Upper lobe of right lung (tissue), 1 donor: ENCODE measurements around the gene IRF2BP1. TPM values are rescaled to one million over a fixed set of nuclear protein-coding genes. Genes with fewer than 3 reads are reported as not detected.

Experiments used
- ATAC-seq: fragments of 200-7000 bp; cut with Tn5 transposase; one replicate; pipeline ENCODE4 v1.9.1; 2020; ENCODE audit warnings: mild to moderate bottlenecking, moderate library complexity
- DNase-seq: peaks from one replicate; pipeline ENCODE4 v3.0.0-alpha.2; 2020
- H3K27ac ChIP-seq: fragments of 200-600 bp; one replicate; pipeline ENCODE4 v1.8.0; 2022
- H3K27me3 ChIP-seq: fragments of 200-600 bp; one replicate; pipeline ENCODE4 v1.8.0; 2022; ENCODE audit warnings: mild to moderate bottlenecking
- H3K36me3 ChIP-seq: fragments of 200-600 bp; one replicate; pipeline ENCODE4 v1.8.0; 2022
- H3K4me1 ChIP-seq: fragments of 200-600 bp; one replicate; pipeline ENCODE4 v1.8.0; 2022
- H3K4me3 ChIP-seq: fragments of 200-600 bp; one replicate; pipeline ENCODE4 v1.8.0; 2022; ENCODE audit warnings: mild to moderate bottlenecking
- H3K9me3 ChIP-seq: fragments of 200-600 bp; one replicate; pipeline ENCODE4 v1.8.0; 2022
- intact Hi-C: fragments of 100-400 bp; cut with DNase I; formaldehyde crosslinking; loops from one replicate; pipeline ENCODE4 v1.11.0; 2022
- long read RNA-seq: library from polyadenylated mRNA; unstranded; transcript quantifications from one replicate; pipeline ENCODE4 v2.0.0, GENCODE V29; 2021
- total RNA-seq: library from RNA; stranded (reverse); fragmentation: NEBNext Ultra II Directional; extraction: Animal tissue kit (Norgen Biotek cat#: 25700); gene quantifications from one replicate; pipeline ENCODE4 v1.2.1, GENCODE V29; 2021
- TF ChIP-seq, protein P1 (sequence below): fragments of 200-600 bp; IDR thresholded peaks from one replicate; pipeline ENCODE4 v1.8.0; 2022; ENCODE audit warnings: antibody characterized with exemption
- donor health status: DM: no; HTN: yes; CAD: no; lungs with severe emphysema.

The IRF2BP1 gene
- total RNA-seq: 25.0 TPM
- long read RNA-seq, transcript IRF2BP1-201 (1 exons, 2,564 nt): major isoform, 48 of 48 reads
- long read RNA-seq, partial matches to known transcripts: 0 of 48 reads
- long read RNA-seq, other reads (novel, unspliced or antisense): 0 of 48 reads

- Histone ChIP-seq H3K27me3 (no peaks in the 10 kb centered on the region), H3K27ac (peak within 1 kb of the TSS; percentile 92), H3K4me3 (peak within 1 kb of the TSS; percentile 72), H3K36me3 (no peaks in the 10 kb centered on the region), H3K9me3 (no peaks in the 10 kb centered on the region), H3K4me1 (peaks cover 32% of the 10 kb centered on the region)
- intact Hi-C loops: no loop called here
- peak; percentile 81 for ATAC-seq
- peak; percentile 96 for DNase-seq
- TF ChIP-seq, protein P1, sequence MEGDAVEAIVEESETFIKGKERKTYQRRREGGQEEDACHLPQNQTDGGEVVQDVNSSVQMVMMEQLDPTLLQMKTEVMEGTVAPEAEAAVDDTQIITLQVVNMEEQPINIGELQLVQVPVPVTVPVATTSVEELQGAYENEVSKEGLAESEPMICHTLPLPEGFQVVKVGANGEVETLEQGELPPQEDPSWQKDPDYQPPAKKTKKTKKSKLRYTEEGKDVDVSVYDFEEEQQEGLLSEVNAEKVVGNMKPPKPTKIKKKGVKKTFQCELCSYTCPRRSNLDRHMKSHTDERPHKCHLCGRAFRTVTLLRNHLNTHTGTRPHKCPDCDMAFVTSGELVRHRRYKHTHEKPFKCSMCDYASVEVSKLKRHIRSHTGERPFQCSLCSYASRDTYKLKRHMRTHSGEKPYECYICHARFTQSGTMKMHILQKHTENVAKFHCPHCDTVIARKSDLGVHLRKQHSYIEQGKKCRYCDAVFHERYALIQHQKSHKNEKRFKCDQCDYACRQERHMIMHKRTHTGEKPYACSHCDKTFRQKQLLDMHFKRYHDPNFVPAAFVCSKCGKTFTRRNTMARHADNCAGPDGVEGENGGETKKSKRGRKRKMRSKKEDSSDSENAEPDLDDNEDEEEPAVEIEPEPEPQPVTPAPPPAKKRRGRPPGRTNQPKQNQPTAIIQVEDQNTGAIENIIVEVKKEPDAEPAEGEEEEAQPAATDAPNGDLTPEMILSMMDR: no peak
Measured at GRCh38 chr19:45885556-45886426, at the start of gene IRF2BP1. Gene IRF2BP1, minus strand, starts transcription at chr19:45886141. Its CDS starts 367 bp downstream, at chr19:45885774.

GRCh38 chr19:45935267-45935666 lies 49.3 kb upstream of the IRF2BP1 start:
- Histone ChIP-seq H3K4me1 (no peaks in the 10 kb centered on the region), H3K27me3 (peaks cover 42% of the 10 kb centered on the region)
- no peak for DNase-seq

DNA sequence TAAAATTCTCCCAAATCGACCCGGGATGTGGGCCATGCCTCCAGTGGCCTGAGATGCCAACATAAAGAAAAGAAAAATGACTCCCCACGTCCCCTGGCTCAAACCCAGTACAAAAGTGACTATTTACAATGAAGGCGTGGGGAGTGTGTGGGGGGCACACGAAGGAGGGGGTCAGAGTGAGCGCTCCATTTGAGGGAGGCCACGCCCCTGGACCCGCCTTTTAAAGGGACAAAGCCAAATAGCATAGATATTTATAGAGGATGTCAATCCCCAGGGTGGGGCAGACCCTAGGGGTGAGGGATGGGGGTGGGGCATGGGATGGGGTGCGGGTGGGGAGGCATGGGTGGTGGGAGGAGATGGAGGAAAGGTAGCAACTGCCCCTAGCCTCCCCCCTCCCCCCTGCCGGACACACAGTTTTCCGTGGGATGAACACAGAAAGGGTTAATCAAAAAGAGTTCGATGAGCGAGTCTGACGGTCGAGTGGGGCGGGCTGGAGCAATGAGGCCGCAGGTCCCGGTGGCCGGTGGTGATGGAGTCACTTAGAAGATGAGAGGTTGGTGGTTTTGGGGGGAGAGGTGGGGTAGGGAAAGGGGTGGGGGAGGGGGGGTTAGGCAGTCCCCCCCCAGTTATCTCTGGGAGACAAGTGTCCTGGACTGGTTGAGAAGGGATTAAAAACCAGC lies 48.8 kb upstream of the IRF2BP1 start:
- Histone ChIP-seq H3K9me3 (no peaks in the 10 kb centered on the region), H3K36me3 (no peaks in the 10 kb centered on the region), H3K4me1 (no peaks in the 10 kb centered on the region), H3K27ac (no peak overlapping the region), H3K4me3 (no peak overlapping the region), H3K27me3 (peaks cover 41% of the 10 kb centered on the region)
- ATAC-seq: no peak
- intact Hi-C loops: no loop called here
- TF ChIP-seq, protein P1: no peak
- DNase-seq: no peak

More at GRCh38 chr19:45935267-45935666, 49.3 kb upstream of the IRF2BP1 start:
- no peak overlapping the region for H3K4me3 ChIP-seq
- H3K27ac ChIP-seq: no peak overlapping the region
- no peaks in the 10 kb centered on the region for H3K36me3 ChIP-seq
- intact Hi-C loops: no loop called here
- H3K9me3 ChIP-seq: no peaks in the 10 kb centered on the region
- TF ChIP-seq, protein P1: no peak
- ATAC-seq: no peak

DNA sequence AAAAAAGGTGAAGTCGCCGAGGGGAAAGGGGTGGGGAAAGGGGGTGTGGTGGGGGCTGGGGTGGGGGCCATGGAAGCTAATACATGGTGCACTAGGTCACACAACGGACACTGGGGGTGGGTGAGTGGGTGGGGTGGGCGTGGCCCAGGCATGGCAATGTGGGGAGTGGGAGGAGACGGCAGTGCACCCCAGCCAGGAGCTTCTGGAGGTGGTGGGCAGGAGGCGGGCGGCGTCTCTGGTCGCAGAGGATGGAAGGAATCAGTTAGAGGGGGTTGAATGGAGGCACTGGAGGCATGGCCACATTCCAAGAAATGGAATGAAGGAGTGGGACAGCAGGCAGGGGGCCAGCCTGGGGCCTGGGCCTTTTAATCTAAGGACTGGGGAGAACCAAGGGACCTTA lies 47.8 kb upstream of the IRF2BP1 start:
- H3K27me3 ChIP-seq: peaks cover 32% of the 10 kb centered on the region
- no peaks in the 10 kb centered on the region for H3K36me3 ChIP-seq
- intact Hi-C loops: no loop called here
- H3K9me3 ChIP-seq: no peaks in the 10 kb centered on the region
- ATAC-seq (no peak), DNase-seq (no peak)
- no peak overlapping the region for H3K4me3 ChIP-seq
- H3K27ac ChIP-seq: no peak overlapping the region
- TF ChIP-seq, protein P1: no peak
- H3K4me1 ChIP-seq: no peaks in the 10 kb centered on the region

DNA sequence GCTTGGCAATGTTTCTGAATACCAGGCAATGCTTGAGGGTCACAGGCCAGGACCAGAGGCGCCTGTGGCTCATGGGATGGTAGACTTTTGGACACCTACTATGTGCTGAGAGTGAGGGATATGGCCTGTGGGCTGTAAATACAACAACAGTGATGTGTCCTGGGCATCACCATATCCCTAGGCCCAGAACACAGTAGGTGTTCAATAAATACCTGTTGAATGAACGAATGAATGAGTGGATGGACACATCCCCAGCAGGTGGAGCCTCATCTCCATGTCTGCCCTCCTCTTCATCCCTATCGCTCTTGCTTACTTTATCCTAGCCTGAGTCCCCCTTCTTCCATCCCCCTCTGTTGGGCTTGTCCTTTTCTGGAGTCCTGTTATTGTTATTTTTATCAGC lies 45.1 kb upstream of the IRF2BP1 start:
- no peak overlapping the region for H3K4me3 ChIP-seq
- peaks cover 6% of the 10 kb centered on the region for H3K4me1 ChIP-seq
- H3K9me3 ChIP-seq: no peaks in the 10 kb centered on the region
- no peaks in the 10 kb centered on the region for H3K36me3 ChIP-seq
- peaks cover 24% of the 10 kb centered on the region for H3K27me3 ChIP-seq
- TF ChIP-seq, protein P1: no peak
- intact Hi-C loops: no loop called here
- no peak for DNase-seq
- no peak for ATAC-seq
- H3K27ac ChIP-seq: no peak overlapping the region
